Rectal smooth muscle tissue (tissue), 1 donor: Measurements from ENCODE around the gene SKIC2.
"Not testable (repeated sequence)": the region's sequence is repeated elsewhere in the genome, so short reads cannot be mapped to it uniquely, and the experiment has no call there.

Experiments used
- H3K27ac ChIP-seq: one replicate; pipeline ENCODE4 v1.7.0; 2013; ENCODE audit warnings: low read depth, low read length, inconsistent platforms
- H3K27me3 ChIP-seq: one replicate; pipeline ENCODE4 v1.7.0; 2013; ENCODE audit warnings: low read length; ENCODE audit not compliant: control insufficient read depth, insufficient read depth
- H3K36me3 ChIP-seq: one replicate; pipeline ENCODE4 v1.7.0; 2013; ENCODE audit warnings: low read length; ENCODE audit not compliant: control insufficient read depth, insufficient read depth
- H3K4me1 ChIP-seq: one replicate; pipeline ENCODE4 v1.7.0; 2013; ENCODE audit warnings: low read length; ENCODE audit not compliant: control insufficient read depth, insufficient read depth
- H3K4me3 ChIP-seq: one replicate; pipeline ENCODE4 v1.7.0; 2013; ENCODE audit warnings: low read length
- H3K9ac ChIP-seq: one replicate; pipeline ENCODE4 v1.7.0; 2013; ENCODE audit warnings: low read length

The SKIC2 gene

DNA sequence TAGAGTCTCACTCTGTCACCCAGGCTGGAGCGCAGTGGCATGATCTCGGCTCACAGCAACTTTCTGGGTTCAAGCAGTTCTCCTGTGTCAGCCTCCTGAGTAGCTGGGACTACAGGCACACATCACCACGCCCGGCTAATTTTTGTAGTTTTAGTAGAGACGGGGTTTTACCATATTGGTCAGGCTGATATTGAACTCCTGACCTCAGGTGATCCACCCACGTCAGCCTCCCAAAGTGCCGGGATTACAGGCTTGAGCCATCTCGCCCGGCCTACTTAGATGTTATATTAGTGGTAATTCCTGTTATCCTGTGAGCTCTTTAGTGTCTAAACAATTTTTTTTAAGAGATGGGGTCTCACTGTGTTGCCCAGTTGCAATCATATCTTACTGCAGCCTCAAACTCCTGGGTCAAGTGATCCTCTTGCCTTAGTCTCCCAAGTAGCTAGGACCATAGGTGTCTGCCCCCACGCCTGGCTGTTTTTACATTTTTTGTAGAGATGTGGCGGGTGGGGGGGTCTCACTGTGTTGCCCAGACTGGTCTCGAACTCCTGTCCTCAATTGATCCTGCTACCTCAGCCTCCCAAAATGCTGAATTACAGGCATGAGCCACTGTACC is 18.9 kb downstream of the SKIC2 start:
- H3K9ac ChIP-seq: no peak overlapping the region
- no peak overlapping the region for H3K27ac ChIP-seq
- H3K4me3 ChIP-seq: no peak overlapping the region
- H3K4me1 ChIP-seq: peaks cover 4% of the 10 kb centered on the region
- H3K27me3 ChIP-seq: no peaks in the 10 kb centered on the region
- no peaks in the 10 kb centered on the region for H3K36me3 ChIP-seq

- no peak overlapping the region for H3K9ac ChIP-seq
- H3K4me3 ChIP-seq: no peak overlapping the region
- no peaks in the 10 kb centered on the region for H3K36me3 ChIP-seq
- H3K27ac ChIP-seq: no peak overlapping the region
- H3K27me3 ChIP-seq: no peaks in the 10 kb centered on the region
- no peaks in the 10 kb centered on the region for H3K4me1 ChIP-seq
Observed at GRCh38 chr6:31978831-31979230, 19.9 kb downstream of the SKIC2 start.

DNA sequence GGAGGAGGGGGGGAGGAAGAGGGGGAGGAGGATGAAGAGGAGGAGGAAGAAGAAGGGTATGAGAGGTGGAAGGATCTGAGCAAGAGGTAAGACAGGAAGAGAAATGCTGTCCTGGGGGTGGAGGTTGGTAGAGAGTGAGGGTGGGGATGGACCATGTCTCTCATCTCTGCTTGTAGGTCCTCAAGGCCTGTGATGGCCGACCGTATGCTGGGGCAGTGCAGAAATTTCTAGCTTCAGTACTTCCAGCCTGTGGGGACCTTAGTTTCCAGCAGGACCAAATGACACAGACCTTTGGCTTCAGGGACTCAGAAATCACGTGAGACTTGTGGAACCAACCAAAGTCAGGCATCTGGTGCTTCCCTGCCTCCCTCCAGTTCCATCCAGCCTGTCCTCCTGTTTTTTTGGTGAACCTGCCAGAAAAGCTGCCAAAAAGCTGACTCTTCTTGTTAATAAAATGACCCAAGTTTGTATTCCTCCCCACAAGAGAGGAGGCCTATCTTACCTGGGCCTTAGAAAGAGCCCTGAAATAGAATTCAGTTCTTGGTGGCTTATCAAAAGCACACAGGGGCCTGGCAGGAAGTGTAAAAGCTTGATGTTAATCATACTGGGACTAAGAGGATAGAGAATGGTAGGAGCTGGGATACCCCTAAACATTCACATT is 20.4 kb downstream of the SKIC2 start:
- no peak overlapping the region for H3K4me3 ChIP-seq
- H3K27ac ChIP-seq: no peak overlapping the region
- H3K36me3 ChIP-seq: no peaks in the 10 kb centered on the region
- H3K9ac ChIP-seq: no peak overlapping the region
- no peaks in the 10 kb centered on the region for H3K27me3 ChIP-seq
- no peaks in the 10 kb centered on the region for H3K4me1 ChIP-seq

GRCh38 chr6:31980195-31980876 is 21.4 kb downstream of the SKIC2 start:
- H3K27ac ChIP-seq, H3K4me3 ChIP-seq, H3K4me1 ChIP-seq, H3K27me3 ChIP-seq, H3K9ac ChIP-seq, H3K36me3 ChIP-seq: not testable (repeated sequence)

GRCh38 chr6:31980998-31981397 is 22.0 kb downstream of the SKIC2 start:
- H3K4me1 ChIP-seq, H3K27ac ChIP-seq, H3K4me3 ChIP-seq, H3K27me3 ChIP-seq, H3K36me3 ChIP-seq, H3K9ac ChIP-seq: not testable (repeated sequence)

DNA sequence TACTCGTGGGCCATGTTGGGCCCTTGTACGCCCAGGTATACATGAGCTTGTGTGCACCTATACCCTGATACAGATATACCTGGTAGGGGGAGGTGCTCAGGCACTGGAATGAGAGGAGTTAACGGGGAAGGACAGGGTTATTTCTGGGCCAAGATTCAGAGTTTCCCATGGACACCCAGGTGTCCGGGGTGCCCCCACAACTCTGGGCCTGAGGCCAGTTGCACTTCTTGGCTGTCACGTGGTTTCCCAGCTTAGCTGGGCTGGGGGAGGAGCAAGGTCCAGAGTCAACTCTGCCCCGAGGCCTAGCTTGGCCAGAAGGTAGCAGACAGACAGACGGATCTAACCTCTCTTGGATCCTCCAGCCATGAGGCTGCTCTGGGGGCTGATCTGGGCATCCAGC is 22.8 kb downstream of the SKIC2 start, which contains the start of gene C4A:
TSS of gene C4A (plus strand) at position 314 of the 400 bp plus-strand sequence. CDS start at position 365, 51 bp downstream.
- H3K36me3 ChIP-seq, H3K27ac ChIP-seq, H3K9ac ChIP-seq, H3K27me3 ChIP-seq, H3K4me3 ChIP-seq, H3K4me1 ChIP-seq: not testable (repeated sequence)

GRCh38 chr6:31989363-31989762 is 30.4 kb downstream of the SKIC2 start:
- H3K27ac ChIP-seq, H3K4me1 ChIP-seq, H3K4me3 ChIP-seq, H3K9ac ChIP-seq, H3K27me3 ChIP-seq, H3K36me3 ChIP-seq: not testable (repeated sequence)

- H3K9ac ChIP-seq, H3K27ac ChIP-seq, H3K36me3 ChIP-seq, H3K27me3 ChIP-seq, H3K4me3 ChIP-seq, H3K4me1 ChIP-seq: not testable (repeated sequence)
Observed at GRCh38 chr6:31994421-31994820, 35.4 kb downstream of the SKIC2 start.

DNA sequence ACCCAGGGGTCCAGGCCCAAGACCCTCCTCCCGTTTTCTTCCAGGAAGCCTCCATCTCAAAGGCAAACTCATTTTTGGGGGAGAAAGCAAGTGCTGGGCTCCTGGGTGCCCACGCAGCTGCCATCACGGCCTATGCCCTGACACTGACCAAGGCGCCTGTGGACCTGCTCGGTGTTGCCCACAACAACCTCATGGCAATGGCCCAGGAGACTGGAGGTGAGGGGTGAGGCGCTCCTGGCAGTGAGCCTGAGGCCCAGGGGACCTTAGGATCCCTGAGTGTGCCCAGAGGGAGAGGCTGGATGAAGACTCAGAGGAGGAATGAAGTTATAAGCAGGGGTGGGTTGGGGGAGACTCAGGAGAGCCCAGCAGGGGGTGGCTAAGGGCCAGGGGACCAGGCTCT is 37.4 kb downstream of the SKIC2 start:
- H3K9ac ChIP-seq, H3K27me3 ChIP-seq, H3K36me3 ChIP-seq, H3K4me1 ChIP-seq, H3K27ac ChIP-seq, H3K4me3 ChIP-seq: not testable (repeated sequence)

GRCh38 chr6:32002546-32003268 is 43.7 kb downstream of the SKIC2 start:
- not testable (repeated sequence) for H3K4me3 ChIP-seq, H3K9ac ChIP-seq, H3K36me3 ChIP-seq, H3K4me1 ChIP-seq, H3K27me3 ChIP-seq, H3K27ac ChIP-seq

DNA sequence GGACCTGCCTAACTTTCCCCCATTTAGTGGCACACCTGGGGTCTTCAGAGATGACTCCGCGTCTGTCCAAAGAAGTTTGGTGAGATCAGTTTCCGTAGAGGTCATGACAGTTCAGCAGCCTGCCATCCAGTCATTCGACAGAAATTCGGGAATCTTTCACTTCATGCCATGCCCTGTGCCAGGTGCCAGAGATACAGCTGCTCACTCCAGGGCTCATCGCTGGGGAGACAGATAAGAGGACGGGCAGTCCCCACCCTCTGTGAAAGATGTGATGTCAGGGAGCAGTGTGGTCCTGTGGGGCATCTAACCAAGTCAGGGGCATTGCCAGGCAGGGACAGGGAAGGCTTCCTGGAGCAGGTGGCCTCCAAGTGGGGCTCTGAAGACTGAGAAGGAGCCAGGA is 44.3 kb downstream of the SKIC2 start:
- not testable (repeated sequence) for H3K4me3 ChIP-seq, H3K36me3 ChIP-seq, H3K27ac ChIP-seq, H3K27me3 ChIP-seq, H3K9ac ChIP-seq, H3K4me1 ChIP-seq

DNA sequence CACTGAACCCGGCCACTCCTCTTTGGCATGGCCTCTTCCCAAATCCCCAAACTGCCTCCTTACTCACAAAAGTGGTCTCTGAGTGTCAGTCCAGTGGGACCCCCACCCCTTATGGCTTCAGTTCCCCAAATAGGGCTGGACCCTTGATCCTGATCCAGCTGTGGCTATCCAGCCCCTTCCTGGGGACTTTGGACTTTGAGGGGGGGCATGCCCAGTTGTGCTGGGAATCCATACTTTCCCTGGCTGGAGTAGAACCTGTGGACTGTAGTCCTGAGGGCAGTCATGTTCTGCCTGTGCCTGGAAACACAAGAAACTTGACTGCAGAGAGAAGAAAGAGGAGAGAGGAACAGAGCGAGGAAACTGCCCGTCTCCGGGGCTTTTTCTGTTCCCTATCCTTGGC is 45.4 kb downstream of the SKIC2 start:
- not testable (repeated sequence) for H3K27ac ChIP-seq, H3K4me3 ChIP-seq, H3K9ac ChIP-seq

More for the DNA sequence above, 45.4 kb downstream of the SKIC2 start:
- H3K36me3 ChIP-seq, H3K4me1 ChIP-seq, H3K27me3 ChIP-seq: not testable (repeated sequence)
